HG03097 (cell line): ENCODE measurements around the gene SCCPDH.
A peak's percentile ranks its signal among the peaks of the same experiment; 100 is the strongest.

Source experiments
- ATAC-seq: cut with Tn5 transposase; IDR thresholded peaks from one replicate; pipeline ENCODE4 v1.9.1; 2021; ENCODE audit not compliant: unreplicated experiment, low FRiP score

Gene SCCPDH

DNA sequence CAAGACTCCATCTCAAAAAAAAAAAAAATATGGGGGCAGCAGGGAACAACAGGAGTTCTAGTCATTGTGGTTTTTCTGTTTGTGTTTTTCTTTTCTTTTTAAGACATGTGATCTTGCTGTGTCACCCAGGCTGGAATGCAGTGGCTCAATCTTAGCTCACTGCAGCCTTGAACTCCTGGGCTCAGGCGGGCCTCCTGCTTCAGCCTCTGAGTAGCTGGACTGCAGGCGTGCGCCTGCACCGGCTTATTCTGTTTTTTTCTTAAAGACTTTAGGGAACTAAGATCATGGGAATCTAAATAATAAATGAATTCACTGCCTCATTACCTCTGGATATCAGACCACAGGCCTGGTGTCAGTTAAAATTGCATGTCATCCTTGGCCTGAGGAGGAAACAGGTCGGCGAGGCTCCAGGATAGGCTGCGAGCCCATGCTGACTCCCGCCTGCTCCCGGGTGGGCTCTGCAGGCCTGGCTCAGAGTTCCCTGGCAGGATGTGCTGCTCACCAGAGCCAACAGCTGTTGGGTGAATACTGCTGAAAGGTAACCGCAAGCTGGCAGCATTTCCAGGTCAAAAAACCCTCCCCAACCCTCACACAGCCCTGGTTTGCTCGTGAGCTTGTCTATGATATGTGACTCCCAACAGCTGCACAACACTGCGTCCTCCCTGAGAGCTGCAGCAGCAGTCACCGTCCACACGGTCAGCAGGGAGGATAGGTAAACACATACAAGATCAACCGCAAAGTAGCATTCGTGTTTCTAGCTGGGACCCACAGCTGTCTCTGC is 58.1 kb downstream of the SCCPDH start:
- peak; percentile 82 for ATAC-seq

DNA sequence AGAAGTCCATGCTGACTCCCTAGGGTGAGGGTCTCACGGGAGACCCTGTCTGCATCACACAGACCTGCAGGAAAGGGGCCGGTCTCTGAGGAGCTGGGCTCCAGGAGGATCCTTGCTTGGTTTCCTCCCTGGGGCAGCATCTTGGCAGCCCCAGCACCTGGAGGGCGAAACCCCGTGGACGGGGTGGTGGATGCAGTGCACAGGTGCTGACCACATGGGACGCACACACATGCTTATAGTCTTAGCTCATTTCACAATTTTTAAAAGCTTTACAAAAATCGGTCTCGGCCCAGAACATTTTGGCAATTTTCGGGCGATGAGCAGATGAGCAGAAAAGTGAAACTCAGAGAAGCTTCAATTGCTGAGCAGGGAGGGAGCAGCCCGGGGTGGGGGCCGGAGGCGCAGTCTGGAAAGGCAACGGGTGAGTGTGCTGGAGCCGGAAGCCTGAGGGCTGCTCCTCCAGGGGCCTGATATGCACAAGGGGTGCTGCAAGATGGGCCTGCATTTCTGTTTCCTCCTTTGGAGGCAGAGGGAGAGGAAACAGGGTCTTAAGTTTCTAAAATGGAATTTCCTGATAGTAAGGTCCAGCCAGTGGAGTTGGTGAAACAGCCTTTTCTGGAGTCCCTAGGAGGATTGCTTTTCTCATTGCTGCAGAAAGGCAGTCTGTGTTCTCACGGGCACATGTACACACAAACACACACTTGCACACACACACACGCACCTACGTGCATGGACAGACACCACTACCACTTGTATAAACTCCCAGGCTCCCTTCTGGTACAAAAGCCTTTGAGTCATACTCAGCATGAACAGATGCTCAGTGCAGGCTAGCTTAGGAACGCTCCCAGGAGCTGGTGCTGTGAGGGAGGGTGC is 60.6 kb downstream of the SCCPDH start:
- ATAC-seq, result no peak

DNA sequence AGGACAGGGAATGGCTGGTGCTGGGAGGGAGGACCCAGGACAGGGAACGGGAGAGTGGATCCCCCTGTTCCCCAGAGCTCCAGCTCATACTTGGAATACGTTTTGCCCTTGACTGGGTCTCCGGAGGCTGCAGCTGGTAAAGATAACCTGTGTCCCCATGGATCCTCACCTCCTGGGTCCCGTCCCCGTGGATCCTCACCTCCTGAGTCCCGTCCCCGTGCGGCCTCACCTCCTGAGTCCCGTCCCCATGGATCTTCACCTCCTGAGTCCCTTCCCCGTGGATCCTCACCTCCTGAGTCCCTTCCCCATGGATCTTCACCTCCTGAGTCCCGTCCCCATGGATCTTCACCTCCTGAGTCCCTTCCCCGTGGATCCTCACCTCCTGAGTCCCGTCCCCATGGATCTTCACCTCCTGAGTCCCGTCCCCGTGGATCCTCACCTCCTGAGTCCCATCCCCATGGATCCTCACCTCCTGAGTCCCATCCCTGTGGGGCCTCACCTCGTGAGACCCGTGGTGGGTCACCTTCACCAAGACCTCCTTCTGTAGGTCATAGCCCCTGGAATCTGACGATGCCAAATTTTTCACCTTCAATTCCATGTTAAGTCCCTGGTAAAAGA is 61.4 kb downstream of the SCCPDH start:
- ATAC-seq, result no peak

DNA sequence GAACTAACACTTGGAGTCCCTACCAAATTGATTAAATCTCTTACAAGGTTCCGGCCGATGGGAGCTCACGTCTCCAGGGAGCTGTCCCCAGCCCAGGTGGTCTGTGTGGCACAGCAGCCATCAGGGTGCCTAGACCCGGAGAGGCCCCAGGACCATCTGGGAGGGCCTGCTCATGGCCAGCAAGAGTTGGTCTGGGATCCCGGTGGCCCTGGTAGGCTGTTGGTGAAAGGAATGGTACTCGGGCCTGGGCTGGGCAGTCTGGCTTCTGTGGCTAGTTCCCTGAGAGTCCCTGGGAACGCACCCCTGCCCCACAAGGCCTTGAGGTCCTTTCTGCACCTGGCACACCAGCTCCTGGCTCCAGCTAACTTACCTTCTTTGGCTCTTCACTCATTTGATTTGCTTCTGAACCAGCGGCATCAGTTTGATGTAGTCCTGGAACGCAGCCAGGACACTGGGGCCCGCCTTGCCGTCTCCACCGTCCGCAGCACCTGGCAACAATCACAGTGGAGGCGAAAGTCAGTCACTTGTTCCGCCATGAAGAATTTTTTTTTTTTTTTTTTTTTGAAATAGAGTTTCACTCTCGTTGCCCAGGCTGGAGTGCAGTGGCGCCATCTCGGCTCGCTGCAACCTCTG is 62.5 kb downstream of the SCCPDH start:
- no peak for ATAC-seq

DNA sequence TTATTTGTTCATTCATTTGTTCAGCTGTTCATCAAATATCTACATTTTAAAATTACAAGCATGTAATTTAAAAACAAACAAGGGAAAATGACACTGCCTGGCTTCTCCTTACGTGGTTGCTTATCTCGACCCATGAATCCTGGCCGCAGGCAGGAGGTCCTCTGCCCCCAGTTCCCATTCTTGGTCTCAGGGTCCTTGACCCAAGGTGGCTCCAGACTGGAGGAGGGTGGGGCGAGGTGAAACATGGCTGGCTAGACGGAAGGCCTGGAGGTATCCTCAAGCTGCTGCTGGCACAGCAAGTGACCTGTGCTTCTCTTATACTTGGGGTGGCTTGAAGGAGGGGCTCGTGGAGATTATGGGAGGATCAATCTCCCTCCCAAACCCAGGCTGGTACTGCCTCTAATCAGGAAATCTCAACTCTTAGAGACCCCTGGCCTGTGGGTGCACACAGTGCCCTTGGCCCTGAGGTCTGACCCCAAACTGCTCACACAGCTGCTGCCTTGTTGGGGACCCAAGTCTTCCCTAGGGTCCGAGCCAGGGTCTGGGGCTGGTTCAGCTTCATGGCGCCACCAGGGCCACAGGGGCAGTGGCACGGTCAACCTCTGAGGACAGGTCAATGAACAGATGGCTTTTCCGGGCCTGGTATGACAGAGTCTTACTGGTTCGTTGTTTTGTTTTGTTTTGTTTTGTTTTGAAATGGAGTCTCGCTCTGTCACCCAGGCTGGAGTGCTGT is 63.7 kb downstream of the SCCPDH start:
- no peak for ATAC-seq

DNA sequence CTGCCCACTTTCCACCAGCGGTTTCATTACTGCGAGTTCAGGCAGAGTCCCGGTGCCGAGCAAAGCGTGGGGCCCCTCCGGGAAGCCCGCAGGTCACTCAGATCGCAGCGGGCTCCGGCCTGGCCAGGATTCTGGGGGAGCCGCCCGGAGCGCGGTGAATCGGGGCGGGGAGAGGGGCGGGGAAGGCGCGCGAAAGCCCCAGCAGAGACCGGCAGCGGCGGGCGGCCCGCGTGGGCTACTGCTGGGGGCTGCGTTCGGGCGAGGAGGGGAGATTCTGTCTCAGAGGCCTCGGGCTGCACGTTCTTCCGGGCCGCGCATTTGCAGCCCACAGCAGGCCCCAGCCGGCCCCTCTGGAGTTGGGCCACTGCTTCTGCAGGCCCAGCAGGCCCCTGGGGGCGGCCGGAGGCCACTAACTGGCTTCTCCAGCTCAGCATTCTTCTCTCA is 64.7 kb downstream of the SCCPDH start:
- no peak for ATAC-seq

DNA sequence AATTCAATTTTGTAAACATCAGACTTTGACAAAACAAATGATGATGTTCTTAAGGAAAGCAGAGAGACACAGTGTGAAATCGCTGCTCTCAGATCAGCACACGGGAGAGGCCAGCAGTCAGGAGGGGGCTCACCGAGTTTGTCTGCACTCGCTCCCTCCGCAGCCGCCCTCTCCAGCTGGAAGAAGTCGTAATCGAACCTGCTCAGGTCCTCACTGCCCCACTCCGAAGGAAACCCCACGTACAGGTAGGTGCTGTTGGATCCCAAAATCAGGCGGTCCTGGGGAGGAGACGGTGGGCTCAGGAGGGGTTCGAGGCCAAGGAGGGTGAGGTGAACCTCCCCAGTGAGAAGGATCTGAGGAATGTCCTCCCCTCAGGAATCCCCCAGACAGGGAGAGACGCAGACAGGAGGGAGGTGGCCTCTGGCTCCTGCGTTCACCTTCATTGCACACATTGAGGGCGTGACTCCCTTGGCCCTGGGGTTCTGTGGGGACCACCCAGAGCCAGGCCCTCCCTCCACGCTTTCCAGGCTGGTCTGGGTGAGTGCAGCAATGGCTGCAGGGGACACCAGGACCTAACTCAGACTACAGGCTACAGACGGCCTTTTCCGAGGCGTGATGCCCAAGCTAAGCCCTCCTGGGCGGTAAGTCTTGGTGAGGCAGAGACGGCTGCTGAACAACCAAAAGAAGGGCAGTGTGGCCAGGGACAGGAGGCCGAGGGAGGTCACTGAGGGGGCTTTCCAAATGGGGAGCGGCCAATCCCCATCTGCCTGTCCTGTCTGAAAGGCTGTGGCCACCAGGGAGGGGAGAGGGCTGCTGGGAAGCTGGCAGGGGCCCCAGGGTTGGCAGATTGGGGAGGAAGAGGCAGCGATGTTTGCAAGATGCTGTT is 65.5 kb downstream of the SCCPDH start:
- ATAC-seq, result no peak

DNA sequence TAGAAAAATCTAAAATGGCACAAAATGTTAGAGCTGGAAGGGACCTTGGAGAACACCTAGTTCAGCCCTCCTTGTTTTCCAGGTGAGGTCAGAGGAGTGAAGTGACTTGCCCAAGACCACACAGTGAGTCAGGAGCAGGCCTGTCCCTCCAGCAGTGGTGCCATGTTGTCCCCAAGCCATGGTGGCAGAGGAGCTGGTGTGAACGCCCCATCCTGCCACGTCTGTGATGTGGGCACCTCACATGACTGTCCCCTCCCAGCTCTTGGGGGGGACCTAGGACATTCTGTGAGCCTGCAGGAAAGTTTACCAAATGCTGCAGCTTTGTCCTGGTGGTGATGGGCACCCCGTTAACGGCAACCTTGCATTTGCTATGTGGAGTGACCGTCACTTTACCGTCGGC is 66.2 kb downstream of the SCCPDH start:
- no peak for ATAC-seq

DNA sequence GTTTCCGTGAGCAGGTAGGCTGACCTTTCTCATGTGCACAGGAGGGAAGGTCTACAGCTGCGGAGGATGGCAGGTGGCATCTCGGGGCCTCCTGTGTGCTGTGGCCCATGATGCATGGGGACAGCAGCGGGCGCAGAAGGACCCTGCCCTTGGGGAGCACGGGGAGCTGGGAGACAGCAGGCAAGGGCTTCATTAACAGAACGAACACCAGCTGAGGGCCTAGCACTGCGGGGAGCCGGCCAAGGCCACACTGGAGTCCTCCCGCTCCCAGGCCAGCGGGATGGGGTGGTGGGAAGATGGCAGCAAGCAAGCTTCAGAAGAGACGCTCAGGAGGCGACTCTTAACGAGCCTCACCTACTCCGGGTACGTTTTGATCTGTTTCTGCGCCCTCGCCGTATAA is 66.6 kb downstream of the SCCPDH start:
- no peak for ATAC-seq

DNA sequence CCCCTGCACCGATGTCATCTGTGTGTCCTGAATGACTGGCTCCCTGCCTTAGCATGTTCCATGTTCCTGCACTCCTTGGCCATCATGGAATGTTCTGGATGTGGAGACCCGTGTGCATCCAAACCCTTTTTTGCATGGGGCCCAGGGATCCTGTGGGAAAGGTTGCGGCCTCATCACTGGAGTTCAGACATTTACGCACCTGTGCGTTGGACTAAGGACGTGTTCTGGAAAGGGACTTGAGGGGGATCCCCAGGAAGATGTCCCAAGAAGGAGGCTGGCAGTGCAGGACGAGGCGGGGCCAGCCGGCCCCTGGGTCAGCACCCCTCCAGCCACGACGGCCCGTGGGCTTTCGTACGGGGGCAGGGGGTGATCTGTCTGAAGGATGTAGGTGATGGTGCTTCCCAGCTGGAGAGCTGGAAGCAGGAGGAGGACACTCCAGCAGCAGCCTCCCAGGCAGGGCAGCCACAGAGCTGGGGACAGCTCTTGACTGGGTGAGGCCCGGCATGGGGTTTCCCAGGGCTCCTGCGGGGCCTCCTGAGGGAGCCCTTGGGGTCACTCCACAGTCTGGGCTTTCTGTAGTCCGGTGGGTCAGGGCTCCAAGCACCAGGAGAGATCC is 67.2 kb downstream of the SCCPDH start:
- ATAC-seq, result no peak

DNA sequence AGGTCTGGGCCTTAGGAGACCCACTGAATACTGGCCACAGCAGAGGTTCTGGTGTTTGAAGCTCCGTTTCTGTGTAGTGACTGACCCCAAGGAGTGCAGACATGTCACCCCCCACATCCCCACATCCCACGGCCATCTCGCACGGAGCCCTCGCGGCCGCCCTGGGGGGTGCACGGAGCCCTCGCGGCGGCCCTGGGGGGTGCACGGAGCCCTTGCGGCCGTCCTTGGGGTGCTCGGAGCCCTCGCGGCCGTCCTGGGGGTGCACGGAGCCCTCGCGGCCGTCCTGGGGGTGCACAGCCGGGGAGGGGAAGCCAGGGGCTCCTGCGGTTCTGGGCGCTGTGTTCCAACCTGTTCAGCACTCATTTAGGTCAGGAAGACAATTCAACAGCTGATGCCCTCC is 68.4 kb downstream of the SCCPDH start:
- no peak for ATAC-seq

DNA sequence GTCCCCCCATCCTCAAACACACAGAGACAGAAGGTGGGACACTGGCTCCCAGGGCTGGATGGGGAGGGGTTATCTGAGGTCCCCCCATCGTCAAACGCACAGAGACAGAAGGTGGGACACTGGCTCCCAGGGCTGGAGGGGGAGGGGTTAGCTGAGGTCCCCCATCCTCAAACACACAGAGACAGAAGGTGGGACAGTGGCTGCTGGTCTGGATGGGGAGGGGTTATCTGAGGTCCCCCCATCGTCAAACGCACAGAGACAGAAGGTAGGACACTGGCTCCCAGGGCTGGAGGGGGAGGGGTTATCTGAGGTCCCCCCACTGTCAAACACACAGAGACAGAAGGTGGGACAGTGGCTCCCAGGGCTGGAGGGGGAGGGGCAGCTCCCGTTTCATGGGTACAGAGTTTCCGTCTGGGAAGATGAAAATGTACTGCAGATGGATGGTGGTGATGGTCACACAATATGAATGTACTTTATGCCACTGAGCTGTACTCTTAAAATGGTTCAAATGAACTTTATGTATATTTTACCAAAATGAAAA is 69.2 kb downstream of the SCCPDH start:
- ATAC-seq, result no peak

DNA sequence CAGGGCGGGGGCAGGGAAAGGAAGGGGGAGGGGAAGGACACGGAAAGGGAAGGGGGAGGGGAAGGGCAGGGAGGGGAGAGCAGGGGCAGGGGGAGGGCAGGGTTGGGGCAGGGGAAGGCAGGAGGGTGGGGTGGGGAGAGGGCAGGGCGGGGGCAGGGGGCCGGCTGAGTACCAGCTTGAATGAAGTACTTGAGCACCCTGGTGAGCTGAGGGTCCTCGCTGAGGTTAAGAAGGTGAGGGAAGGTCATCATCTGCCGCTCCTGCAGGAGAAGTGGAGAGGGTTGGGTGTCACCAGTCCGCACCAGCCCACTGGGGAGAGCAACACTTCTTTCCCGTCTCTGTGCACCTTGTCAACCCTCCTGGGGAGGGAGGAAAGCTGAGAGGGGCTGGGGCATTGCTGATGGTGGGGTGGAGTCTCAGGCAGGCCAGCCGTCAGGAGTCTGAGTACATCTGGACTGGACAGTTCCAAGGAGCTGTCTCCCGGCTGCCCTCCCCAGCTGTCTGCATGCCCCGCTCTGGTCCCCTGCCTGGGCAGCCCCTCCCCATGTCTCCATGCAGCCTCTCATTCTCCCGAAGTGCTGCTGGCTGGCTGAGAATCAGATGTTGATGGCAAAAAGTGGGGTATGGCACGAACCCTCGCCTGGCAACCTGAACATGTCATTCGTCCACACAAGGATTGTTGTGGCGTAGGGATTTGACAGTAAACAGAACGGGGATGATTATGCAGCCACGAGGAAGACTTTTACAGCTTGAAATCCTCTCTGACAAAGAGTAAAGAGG is 70.0 kb downstream of the SCCPDH start:
- no peak for ATAC-seq

DNA sequence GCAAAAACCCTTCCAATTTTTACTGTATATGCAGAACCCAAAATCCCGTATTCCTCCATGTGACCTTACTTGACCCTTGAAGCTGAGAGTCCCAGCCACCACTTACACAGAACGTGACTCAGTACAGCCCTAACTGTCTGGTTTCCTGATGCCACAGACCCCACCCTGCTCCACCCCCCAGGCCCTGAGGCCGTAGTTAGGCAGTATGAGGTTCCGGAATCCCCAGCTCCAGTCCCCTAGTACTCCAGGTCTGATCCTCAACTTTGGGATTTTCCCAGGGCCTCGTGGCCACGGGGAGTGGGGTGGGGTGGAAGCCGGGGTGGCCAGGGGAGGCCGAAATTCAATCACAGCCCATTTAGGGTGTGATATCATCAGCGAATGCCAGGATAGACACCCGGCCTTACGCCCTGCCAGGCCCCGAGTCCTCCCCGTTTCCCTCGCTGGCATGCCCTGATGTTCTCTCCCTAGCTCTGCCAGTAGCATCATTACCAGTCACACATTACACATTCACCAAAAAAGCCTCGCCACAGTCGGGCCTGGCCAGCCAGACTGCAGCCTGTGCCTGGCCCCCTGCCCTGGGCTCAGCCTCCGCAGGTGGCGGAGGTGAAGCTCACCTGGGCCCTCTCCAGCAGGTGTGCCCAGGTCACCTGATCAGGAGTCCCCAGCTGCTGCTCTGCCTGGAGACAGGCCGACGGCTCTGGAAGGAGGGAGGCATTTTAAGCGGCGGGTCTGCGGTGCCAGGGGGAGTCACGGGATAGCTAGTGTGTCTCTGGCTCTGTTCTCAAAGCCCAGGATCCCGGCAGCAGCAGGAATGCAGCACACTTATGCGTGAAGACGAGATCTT is 70.8 kb downstream of the SCCPDH start:
- no peak for ATAC-seq

DNA sequence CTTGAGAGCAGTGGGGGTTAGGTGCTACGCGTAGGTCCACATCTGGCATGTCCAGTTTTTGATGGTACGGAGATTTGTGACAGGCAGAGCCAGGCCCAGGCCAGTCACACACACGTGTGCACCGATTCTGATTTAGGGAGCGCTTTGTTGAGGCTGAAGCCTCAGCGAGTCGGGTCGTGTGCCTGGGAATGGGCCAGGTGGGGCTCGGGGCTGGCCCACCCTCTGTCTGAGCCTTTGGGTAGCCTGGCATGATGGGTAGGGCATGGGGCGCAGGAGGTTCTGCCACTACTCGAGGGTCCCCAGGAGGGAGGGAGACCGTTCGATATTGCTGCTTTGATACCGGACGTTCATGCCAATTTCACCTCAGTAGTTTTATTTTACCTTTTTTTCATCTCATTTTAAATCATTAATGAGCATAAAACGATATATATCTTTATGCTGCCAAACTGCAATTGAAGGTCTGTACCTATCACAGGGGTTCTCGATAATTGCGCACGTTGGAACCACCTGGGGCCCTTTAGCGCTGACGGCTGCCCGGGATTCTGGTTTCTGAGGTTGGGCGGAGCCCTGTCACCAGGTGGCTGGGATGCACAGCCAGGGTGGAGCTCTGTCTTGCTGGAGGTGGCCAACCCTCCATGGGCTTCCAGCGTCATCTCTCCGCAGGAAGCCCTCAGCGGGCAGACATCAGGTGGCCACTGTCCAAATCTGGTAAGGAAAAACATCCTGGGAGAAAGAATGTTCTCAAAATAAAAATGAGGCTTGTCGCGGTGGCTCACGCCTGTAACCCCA is 71.9 kb downstream of the SCCPDH start:
- ATAC-seq, result no peak

DNA sequence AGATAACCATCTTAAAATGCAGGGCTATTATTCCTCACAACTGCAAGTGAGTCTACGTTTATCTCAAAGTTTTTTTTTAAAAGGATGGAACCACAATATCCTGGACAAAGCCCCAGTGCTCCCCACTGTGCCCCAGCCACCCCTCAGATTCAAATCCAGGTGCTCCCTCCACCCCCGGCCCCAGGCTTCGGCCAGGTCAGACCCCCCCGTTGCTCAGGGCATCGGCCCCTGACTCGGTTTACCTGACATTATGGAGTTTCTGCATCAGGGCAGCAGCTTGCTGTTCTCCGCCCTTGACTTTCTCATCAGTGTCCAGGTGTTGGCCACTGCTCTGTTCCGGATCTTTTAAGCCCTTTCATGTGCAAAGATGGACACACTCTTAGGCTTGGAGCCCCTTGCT is 72.9 kb downstream of the SCCPDH start:
- ATAC-seq, result no peak
